GM12874 (cell line): ENCODE data around the gene PTPN4.
A peak's percentile ranks its signal among the peaks of the same experiment; 100 is the strongest.

Experiments
- TF ChIP-seq, protein P1 (sequence below): IDR thresholded peaks from 2 replicates; pipeline ENCODE4 v1.5.1; 2011; ENCODE audit warnings: low read depth, mild to moderate bottlenecking, control low read depth, low read length, moderate library complexity; ENCODE audit not compliant: insufficient read depth

PTPN4 gene

DNA sequence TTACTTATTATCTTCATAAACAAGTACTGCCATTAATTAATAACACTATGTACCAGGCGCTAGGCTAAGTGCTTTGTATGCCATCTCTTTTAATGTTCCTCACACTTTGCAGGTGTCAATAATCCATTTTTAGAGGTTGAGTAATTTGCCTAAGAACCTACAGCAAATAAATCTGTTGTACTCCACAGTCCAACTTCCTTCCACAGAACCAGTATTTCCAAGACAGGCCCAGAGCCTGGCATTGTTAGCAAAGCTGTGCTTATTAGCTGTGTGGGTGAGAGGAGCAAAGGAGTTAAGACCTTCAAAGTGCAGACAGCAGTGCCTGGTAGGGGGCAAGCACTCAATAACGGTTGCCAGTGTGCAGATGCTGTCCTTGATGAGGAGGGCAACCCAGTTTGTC lies 14.2 kb upstream of the PTPN4 start:
- TF ChIP-seq, protein P1, sequence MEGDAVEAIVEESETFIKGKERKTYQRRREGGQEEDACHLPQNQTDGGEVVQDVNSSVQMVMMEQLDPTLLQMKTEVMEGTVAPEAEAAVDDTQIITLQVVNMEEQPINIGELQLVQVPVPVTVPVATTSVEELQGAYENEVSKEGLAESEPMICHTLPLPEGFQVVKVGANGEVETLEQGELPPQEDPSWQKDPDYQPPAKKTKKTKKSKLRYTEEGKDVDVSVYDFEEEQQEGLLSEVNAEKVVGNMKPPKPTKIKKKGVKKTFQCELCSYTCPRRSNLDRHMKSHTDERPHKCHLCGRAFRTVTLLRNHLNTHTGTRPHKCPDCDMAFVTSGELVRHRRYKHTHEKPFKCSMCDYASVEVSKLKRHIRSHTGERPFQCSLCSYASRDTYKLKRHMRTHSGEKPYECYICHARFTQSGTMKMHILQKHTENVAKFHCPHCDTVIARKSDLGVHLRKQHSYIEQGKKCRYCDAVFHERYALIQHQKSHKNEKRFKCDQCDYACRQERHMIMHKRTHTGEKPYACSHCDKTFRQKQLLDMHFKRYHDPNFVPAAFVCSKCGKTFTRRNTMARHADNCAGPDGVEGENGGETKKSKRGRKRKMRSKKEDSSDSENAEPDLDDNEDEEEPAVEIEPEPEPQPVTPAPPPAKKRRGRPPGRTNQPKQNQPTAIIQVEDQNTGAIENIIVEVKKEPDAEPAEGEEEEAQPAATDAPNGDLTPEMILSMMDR: no peak

- TF ChIP-seq, protein P1: no peak
Observed at GRCh38 chr2:119746836-119747686, 12.7 kb upstream of the PTPN4 start.

GRCh38 chr2:119748135-119748534 lies 11.6 kb upstream of the PTPN4 start:
- TF ChIP-seq, protein P1: no peak

- TF ChIP-seq, protein P1: no peak
Observed at GRCh38 chr2:119749477-119750012, 10.2 kb upstream of the PTPN4 start.

DNA sequence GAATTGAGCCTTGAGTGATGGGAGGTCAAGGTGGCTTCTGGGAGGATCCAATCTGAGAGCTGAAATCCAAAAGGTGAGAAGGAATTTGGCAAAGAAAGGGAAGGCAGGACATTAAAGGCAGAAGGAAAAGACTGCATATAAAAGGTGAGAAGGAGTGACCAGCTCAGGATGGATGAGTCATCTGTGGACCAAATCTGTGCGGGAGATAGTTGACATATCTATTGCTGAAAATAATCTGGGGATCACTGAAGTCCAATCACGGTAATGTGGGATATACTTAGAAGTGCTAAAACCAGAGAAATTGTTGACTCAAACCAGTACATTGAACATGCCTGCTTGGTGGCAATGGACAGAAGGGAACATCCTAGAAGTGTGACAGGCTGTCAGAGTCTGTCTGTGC lies 8.0 kb upstream of the PTPN4 start:
- TF ChIP-seq, protein P1: no peak

DNA sequence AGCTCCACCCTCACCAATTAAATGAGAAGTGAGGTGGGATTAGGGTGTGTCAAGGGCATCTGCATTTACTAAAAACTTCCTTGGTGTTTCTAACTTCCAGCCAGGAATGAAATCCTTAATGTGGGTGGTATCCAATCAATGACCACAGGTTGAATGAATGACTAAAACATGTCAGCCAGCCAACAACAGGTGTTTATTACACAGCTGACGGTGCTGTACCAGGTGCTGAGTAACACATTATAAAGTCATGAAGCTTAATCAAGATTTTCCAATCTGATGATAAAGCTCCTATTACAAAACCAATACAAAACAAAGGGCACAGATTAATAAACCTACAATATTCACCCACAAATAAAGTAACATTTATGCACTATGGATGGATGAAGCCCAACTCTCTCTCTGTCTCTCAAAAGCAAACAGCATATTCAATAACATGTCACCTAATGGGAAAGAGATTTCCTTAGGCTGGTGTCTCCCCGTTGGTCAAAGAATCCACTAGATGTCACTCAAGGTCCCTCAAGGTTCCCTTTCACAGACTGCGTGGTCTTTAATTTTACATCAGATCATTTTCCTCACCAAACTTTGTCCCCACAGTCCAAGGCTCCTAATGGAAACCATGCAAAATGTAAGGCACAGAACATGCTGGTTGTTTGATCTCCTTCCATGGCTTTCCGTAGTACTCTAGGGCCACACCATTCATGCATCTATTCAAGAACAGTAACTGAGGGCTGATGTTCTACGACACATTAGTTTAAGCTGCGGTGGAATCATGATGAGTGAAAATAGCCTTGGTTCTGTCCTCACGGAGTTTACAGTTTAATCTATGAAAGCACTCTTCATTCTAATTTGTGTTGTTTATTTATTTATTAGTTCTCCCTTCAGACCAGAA lies 6.4 kb upstream of the PTPN4 start:
- TF ChIP-seq, protein P1: peak; percentile 63

- TF ChIP-seq, protein P1: no peak
Observed at GRCh38 chr2:119753930-119754321, 5.8 kb upstream of the PTPN4 start.
